Measurements from ENCODE around the gene CNIH1.
A peak's percentile ranks its signal among the peaks of the same experiment; 100 is the strongest.
"Not testable (repeated sequence)": the region's sequence is repeated elsewhere in the genome, so short reads cannot be mapped to it uniquely, and the experiment has no call there.

Gene CNIH1

DNA sequence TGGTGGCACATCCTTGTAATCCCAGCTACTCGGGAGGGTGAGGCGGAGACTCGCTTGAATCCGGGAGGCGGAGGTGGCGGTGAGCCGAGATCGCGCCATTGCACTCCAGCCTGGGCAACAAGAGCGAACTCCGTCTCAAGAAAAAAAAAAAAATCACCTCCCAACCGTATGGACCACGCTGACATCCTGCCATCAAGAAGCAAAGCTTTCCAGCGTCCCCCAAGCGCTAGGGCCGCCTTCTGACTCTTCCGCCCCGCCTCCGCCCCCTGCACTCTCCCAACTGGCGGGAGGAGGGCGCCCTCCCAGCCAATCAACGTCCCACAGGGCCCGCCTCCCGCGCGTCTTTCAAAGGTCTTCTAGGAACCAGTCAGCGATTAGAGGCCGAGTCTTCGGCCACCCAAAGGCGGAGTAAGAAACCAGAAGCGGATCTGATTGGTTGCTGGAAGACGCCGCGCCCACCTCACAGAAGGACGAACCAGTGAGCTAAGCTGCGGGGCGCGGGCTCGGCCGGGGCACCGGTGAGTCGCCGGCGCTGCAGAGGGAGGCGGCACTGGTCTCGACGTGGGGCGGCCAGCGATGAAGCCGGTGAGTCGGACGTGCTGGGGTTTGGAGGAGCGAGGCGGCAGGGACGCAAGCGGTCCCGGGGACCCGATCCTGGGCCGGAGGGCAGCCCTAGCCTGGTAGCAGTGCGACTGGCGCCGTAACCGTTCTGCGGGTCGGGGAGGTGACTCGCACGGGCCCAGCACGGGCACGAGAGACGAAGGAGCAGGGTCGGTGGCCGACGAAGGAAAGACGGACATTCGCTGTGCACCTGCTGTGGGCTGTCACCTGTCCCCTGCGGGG is 44.5 kb downstream of the CNIH1 start, which contains the start of gene CDKN3:
TSS of gene CDKN3 (plus strand) at position 515 of the 843 bp plus-strand sequence. CDS start at position 577, 62 bp downstream.
- peak within 1 kb of the TSS; percentile 91 for H3K4me3 ChIP-seq (ENCODE audit: low read depth, low read length)
- no peaks in the 10 kb centered on the region; the same call in 1 of the 2 replicates for H3K4me1 ChIP-seq
- H3K36me3 ChIP-seq: peaks cover 6% of the 10 kb centered on the region
- no peaks in the 10 kb centered on the region for H3K9me3 ChIP-seq
- TF ChIP-seq, protein P1, sequence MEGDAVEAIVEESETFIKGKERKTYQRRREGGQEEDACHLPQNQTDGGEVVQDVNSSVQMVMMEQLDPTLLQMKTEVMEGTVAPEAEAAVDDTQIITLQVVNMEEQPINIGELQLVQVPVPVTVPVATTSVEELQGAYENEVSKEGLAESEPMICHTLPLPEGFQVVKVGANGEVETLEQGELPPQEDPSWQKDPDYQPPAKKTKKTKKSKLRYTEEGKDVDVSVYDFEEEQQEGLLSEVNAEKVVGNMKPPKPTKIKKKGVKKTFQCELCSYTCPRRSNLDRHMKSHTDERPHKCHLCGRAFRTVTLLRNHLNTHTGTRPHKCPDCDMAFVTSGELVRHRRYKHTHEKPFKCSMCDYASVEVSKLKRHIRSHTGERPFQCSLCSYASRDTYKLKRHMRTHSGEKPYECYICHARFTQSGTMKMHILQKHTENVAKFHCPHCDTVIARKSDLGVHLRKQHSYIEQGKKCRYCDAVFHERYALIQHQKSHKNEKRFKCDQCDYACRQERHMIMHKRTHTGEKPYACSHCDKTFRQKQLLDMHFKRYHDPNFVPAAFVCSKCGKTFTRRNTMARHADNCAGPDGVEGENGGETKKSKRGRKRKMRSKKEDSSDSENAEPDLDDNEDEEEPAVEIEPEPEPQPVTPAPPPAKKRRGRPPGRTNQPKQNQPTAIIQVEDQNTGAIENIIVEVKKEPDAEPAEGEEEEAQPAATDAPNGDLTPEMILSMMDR (IDR thresholded peaks at IDR 0.05; ENCODE audit: low read depth, low read length): no peak
- no peaks in the 10 kb centered on the region for H3K27me3 ChIP-seq
- DNase-seq: peak; percentile 98

DNA sequence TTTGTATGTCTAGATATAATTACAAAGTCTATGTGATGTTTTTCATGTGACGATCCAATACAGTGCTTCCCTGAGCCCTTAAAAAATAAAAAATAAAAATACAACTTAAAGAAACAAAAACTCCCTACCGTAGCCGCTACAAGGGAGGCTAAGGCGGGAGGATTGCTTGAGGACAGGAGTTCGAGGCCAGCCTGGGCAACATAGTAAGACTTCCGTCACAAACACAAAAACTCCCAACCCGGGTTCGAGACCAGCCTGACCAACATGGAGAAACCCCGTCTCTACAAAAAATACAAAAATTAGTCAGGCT is 45.0 kb downstream of the CNIH1 start:
- Histone ChIP-seq H3K4me1 (no peaks in the 10 kb centered on the region; the same call in 1 of the 2 replicates), H3K27me3 (no peaks in the 10 kb centered on the region), H3K36me3 (peaks cover 3% of the 10 kb centered on the region), H3K9me3 (no peaks in the 10 kb centered on the region), H3K4me3 (ENCODE audit: low read depth, low read length) (peak overlapping the region; percentile 61)
- TF ChIP-seq, protein P1 (IDR thresholded peaks at IDR 0.05; ENCODE audit: low read depth, low read length): no peak
- no peak for DNase-seq

DNA sequence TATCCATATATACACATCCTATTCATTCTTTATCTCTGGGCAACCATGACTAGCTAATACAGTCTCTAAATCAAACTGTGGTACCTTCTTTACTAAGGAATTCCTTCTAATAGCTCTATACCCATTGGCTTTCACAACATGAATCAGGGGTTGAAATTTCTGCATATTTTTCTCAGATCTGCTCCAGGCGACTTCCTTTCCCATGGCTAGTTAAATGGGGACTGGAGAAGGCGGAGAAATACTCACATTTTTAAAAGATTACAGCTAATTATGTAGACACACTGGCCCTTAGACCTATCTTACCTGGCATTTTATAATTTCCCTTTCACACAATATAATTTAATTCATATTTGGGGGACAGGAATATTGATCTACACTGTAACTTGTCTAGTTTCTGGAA is 45.5 kb downstream of the CNIH1 start:
- H3K4me3 ChIP-seq (ENCODE audit: low read depth, low read length): no peak overlapping the region
- TF ChIP-seq, protein P1 (IDR thresholded peaks at IDR 0.05; ENCODE audit: low read depth, low read length): no peak
- H3K9me3 ChIP-seq: no peaks in the 10 kb centered on the region
- DNase-seq: no peak
- no peaks in the 10 kb centered on the region; the same call in 1 of the 2 replicates for H3K4me1 ChIP-seq
- peaks cover 1% of the 10 kb centered on the region for H3K36me3 ChIP-seq
- no peaks in the 10 kb centered on the region for H3K27me3 ChIP-seq

DNA sequence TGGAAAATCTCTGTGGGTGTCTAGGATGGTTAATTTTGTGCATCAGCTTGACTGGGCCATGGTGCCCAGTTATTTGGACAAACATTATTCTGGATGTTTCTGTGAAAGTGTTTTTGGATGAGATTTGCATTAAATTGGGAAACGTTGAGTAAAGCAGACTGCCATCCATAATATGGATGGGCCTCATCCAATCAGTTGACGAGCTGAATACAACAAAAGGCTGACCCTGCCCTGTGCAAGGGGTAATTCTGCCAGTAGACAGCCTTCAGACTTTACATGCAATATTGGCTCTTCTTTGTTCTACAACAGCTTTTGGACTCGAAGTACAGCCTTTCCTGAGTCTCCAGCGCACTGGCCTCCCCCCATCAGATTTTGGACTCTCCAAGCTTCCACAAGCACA is 45.9 kb downstream of the CNIH1 start:
- Histone ChIP-seq H3K27me3 (no peaks in the 10 kb centered on the region), H3K4me1 (no peaks in the 10 kb centered on the region), H3K4me3 (ENCODE audit: low read depth, low read length) (no peak overlapping the region), H3K36me3 (no peaks in the 10 kb centered on the region; the same call in 1 of the 2 replicates), H3K9me3 (no peaks in the 10 kb centered on the region)
- no peak for DNase-seq
- TF ChIP-seq, protein P1 (IDR thresholded peaks at IDR 0.05; ENCODE audit: low read depth, low read length): no peak

DNA sequence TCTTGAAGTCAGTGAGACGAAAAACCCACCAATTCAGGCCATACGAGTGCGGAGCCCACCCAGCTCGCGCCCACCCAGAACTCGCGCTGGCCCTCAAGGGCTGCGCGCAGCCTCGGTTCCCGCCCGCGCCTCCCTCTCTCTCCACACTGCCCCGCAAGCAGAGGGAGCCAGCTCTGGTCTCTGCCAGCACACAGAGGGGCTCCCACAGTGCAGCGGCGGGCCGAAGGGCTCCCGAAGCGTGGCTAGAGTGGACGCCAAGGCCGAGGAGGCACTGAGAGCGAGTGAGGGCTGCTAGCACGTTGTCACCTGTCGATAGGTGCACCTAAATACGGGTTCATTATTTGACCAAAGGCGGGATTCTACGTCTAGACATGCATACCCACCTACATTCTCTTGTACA is 46.6 kb downstream of the CNIH1 start:
- Histone ChIP-seq H3K36me3 (no peaks in the 10 kb centered on the region), H3K9me3 (no peaks in the 10 kb centered on the region), H3K4me1 (no peaks in the 10 kb centered on the region), H3K27me3 (no peaks in the 10 kb centered on the region), H3K4me3 (ENCODE audit: low read depth, low read length) (no peak overlapping the region)
- TF ChIP-seq, protein P1 (IDR thresholded peaks at IDR 0.05; ENCODE audit: low read depth, low read length): no peak
- no peak for DNase-seq

DNA sequence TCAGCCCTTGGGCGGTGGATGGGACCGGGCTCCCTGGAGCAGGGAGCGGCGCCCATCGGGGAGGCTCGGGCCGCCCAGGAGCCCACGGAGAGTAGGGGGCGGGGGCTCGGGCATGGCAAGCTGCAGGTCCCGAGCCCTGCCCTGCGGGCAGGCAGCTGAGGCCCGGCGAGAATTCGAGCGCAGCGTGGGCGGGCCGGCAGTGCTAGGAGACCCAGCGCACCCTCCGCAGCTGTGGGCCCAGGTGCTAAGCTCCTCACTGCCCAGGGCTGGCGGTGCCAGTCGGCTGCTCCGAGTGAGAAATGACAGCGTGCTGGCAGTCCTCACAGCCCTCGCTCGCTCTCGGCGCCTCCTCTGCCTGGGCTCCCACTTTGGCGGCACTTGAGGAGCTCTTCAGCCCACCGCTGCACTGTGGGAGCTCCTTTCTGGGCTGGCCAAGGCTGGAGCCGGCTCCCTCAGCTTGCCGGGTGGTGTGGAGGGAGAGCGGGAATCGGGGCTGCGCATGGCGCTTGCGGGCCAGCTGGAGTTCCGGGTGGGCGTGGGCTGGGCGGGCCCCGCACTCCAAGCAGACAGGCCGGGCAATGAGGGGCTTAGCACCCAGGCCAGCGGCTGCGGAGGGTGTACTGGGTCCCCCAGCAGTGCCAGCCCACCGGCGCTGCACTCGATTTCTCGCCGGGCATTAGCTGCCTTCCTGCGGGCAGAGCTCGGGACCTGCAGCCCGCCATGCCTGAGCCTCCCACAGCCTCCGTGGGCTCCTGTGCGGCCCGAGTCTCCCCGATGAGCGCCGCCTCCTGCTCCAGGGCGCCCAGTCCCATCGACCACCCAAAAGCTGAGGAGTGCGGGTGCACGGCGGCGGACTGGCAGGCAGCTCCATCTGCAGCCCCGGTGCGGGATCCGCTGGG is 47.9 kb downstream of the CNIH1 start:
- H3K27me3 ChIP-seq; DNase-seq; H3K4me1 ChIP-seq; H3K36me3 ChIP-seq; H3K9me3 ChIP-seq; H3K4me3 ChIP-seq (ENCODE audit: low read depth, low read length): not testable (repeated sequence)
